ENCODE measurements around the gene C2orf72.
"Not testable (repeated sequence)": the region's sequence is repeated elsewhere in the genome, so short reads cannot be mapped to it uniquely, and the experiment has no call there.

The C2orf72 gene

GRCh38 chr2:231047923-231048915, 10.9 kb downstream of the C2orf72 start:
- no peak for DNase-seq

GRCh38 chr2:231049286-231050017, 12.1 kb downstream of the C2orf72 start:
- no peak for DNase-seq

GRCh38 chr2:231050018-231050901, 12.9 kb downstream of the C2orf72 start:
- no peak for DNase-seq

GRCh38 chr2:231051116-231051515, 13.8 kb downstream of the C2orf72 start:
- DNase-seq, result no peak

GRCh38 chr2:231052494-231053451, 15.4 kb downstream of the C2orf72 start:
- DNase-seq, result peak; percentile 75

GRCh38 chr2:231053846-231054245, 16.5 kb downstream of the C2orf72 start:
- DNase-seq, result no peak

- DNase-seq, result peak; percentile 94
These were observed 19.4 kb downstream of the C2orf72 start, which contains the start of gene PSMD1 for GRCh38 chr2:231056453-231057416. Gene PSMD1, plus strand, starts transcription at chr2:231056867. Its CDS starts 159 bp downstream, at chr2:231057026.

GRCh38 chr2:231057590-231057989, 20.3 kb downstream of the C2orf72 start:
- no peak for DNase-seq

GRCh38 chr2:231058761-231059550, 21.6 kb downstream of the C2orf72 start:
- no peak for DNase-seq

GRCh38 chr2:231059756-231060155, 22.4 kb downstream of the C2orf72 start:
- DNase-seq, result no peak

- DNase-seq, result no peak
These were observed 25.5 kb downstream of the C2orf72 start for GRCh38 chr2:231062776-231063175.

GRCh38 chr2:231063347-231063746, 26.0 kb downstream of the C2orf72 start:
- no peak for DNase-seq

GRCh38 chr2:231065966-231066365, 28.6 kb downstream of the C2orf72 start:
- DNase-seq, result no peak

- not testable (repeated sequence) for DNase-seq
These were observed 30.2 kb downstream of the C2orf72 start for GRCh38 chr2:231067531-231067930.

- DNase-seq, result no peak
These were observed 31.4 kb downstream of the C2orf72 start for GRCh38 chr2:231068525-231069222.

GRCh38 chr2:231069379-231070054, 32.2 kb downstream of the C2orf72 start:
- DNase-seq, result no peak

- no peak for DNase-seq
These were observed 47.2 kb downstream of the C2orf72 start for GRCh38 chr2:231084565-231084964.

- DNase-seq, result no peak
These were observed 51.4 kb downstream of the C2orf72 start for GRCh38 chr2:231088754-231089153.
